HG03558 (cell line): ENCODE data around the gene TM4SF5.

Source experiments
- ATAC-seq: cut with Tn5 transposase; IDR thresholded peaks from one replicate; pipeline ENCODE4 v1.9.1; 2021; ENCODE audit warnings: moderate number of reproducible peaks; ENCODE audit not compliant: unreplicated experiment; ENCODE audit errors: extremely low read depth

The TM4SF5 gene

GRCh38 chr17:4771519-4772234 is at the start of gene TM4SF5:
Gene TM4SF5 (plus strand): TSS chr17:4771886. CDS start chr17:4771923, 37 bp downstream.
- ATAC-seq, result no peak

DNA sequence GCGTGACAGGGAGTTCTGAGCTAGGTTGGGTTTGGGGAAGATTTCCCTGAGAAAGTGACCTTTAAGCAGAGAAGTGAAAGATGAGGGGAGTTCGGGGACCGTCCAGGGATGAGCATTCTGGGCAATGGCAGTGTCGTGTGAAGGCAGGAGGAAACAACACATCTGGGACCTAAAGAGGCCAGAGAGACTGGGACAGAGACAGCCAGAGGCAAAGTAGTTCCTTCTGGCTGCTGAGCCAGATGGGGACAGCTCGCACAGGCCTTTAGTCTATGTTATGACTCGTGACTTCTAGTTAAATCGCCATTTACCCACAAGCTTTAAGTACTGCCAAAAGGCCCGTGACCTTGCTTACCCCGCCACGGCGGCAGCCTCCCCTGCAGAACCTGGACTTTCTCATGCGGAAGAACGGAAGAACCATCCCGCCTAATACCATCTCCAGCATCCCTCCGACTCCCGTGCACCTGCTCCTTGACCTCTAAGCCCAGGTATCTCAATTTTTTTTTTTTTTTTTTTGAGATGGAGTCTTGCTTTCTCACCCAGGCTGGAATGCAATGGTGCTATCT is 48.9 kb upstream of the TM4SF5 start:
- ATAC-seq, result no peak

- ATAC-seq, result no peak
Measured at GRCh38 chr17:4724650-4725049, 47.0 kb upstream of the TM4SF5 start.

- ATAC-seq, result no peak
Measured at GRCh38 chr17:4725646-4726310, 45.9 kb upstream of the TM4SF5 start.

- no peak for ATAC-seq
Measured at GRCh38 chr17:4728124-4728523, 43.6 kb upstream of the TM4SF5 start.

GRCh38 chr17:4733073-4733531 is 38.6 kb upstream of the TM4SF5 start:
- ATAC-seq, result no peak

- no peak for ATAC-seq
Measured at GRCh38 chr17:4734857-4735475, 36.7 kb upstream of the TM4SF5 start.

DNA sequence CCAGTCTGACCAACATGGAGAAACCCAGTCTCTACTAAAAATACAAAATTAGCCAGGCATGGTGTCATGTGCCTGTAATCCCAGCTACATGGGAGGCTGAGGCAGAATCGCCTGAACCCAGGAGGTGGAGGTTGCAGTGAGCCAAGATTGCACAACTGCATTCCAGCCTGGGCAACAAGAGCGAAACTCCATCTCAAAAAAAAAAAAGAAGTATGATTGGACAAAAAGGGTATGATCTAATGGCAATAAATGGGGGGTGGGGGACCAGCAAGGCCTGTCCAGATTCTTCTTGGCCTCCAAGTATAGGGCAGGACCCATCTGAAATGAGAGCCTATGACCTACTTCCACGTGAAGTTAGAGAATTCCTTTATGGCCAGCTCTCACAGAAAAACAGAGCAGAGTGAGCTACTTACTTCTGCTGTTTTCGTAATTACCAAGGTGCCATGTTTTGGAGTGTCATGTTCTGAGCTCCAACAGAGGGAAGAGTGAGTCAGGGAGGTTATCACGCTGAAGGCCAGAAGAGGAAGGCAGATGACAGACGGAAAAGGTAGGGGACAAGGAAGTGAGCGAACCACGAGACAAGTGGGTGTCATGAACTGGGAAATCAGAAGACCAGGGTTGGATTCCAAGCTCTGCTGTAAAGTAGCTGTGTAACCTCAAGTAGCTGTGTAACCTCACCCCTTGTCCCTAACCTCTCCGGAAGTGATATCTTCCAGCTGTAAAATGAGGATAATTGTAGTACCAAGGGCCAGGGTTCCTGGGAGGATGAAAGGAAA is 35.6 kb upstream of the TM4SF5 start:
- ATAC-seq, result no peak

- ATAC-seq, result no peak
Measured at GRCh38 chr17:4738136-4739121, 33.3 kb upstream of the TM4SF5 start.

- ATAC-seq, result no peak
Measured at GRCh38 chr17:4739122-4740024, 32.3 kb upstream of the TM4SF5 start, which contains the start of the genes CXCL16 and ZMYND15. Gene CXCL16 (minus strand): TSS chr17:4739928. CDS start chr17:4739339, 589 bp downstream. Gene ZMYND15 (plus strand): TSS chr17:4739833. CDS start chr17:4740549, 716 bp downstream.

GRCh38 chr17:4740025-4740351 is 31.7 kb upstream of the TM4SF5 start:
- no peak for ATAC-seq

DNA sequence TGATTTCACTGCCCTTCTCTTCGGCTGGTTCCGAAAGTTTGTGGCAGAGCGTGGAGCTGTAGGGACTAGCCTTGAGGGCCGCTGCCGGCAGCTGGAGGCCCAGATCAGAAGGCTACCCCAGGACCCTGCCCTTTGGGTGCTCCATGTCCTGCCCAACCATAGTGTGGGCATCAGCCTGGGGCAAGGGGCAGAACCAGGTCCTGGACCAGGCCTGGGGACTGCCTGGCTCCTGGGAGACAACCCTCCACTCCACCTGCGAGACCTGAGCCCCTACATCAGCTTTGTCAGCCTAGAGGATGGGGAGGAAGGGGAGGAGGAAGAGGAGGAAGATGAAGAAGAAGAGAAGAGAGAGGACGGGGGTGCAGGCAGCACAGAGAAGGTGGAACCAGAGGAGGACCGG is 31.1 kb upstream of the TM4SF5 start:
- ATAC-seq, result no peak

- no peak for ATAC-seq
Measured at GRCh38 chr17:4741544-4741943, 30.1 kb upstream of the TM4SF5 start.

DNA sequence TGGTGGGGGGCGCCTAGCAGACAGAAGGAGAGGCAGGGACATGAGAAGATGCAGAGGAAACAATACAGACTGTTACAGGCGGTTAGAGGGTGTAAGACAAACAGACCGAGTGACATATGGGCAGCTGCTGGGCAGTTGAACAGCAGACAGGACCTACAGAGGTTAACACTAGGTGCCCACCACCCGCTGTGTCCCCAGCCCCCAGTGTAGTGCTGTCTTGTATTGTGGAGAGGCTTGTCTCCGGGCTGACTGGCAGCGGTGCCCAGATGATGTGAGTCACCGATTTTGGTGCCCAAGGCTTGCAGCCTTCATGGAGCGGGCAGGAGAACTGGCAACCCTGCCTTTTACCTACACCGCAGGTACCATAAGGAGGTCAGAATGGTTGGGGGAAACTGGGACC is 29.6 kb upstream of the TM4SF5 start:
- no peak for ATAC-seq

GRCh38 chr17:4742629-4743028 is 29.1 kb upstream of the TM4SF5 start:
- ATAC-seq, result no peak

DNA sequence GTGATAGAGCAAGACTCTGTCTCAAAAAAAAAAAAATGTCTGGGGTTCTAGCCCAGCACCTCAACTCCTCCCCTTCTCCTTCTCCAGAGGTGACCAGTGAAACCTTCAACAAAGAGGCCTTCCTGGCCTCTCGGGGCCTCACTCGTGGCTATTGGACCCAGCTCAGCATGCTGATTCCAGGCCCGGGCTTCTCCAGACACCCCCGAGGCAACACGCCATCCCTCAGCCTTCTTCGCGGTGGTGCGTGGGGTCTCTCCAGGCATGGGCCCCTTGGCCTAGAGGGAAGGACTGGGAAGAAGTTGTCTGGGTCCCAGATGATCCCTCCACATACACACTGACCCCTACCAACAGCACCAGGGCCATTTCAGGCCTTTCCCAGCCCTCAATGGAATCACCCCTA is 28.5 kb upstream of the TM4SF5 start:
- no peak for ATAC-seq

DNA sequence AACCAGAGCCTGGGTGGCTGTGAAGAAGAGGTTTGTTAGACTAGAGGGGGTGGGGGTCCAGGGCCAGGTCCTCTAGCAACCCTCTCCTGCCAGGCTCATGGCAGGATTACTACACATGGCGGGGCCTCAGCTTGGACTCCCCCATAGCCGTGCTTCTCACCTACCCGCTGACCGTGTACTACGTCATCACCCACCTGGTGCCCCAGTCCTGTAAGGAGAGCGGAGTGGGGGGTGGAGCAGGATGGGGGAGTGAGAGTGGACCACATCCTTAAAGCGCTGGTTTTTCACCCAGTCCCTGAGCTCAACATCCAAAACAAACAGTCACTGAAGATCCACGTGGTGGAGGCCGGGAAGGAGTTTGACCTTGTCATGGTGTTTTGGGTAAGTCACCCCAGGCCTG is 27.8 kb upstream of the TM4SF5 start:
- no peak for ATAC-seq
